Measurements from ENCODE around the gene DNAH2.

Gene DNAH2

DNA sequence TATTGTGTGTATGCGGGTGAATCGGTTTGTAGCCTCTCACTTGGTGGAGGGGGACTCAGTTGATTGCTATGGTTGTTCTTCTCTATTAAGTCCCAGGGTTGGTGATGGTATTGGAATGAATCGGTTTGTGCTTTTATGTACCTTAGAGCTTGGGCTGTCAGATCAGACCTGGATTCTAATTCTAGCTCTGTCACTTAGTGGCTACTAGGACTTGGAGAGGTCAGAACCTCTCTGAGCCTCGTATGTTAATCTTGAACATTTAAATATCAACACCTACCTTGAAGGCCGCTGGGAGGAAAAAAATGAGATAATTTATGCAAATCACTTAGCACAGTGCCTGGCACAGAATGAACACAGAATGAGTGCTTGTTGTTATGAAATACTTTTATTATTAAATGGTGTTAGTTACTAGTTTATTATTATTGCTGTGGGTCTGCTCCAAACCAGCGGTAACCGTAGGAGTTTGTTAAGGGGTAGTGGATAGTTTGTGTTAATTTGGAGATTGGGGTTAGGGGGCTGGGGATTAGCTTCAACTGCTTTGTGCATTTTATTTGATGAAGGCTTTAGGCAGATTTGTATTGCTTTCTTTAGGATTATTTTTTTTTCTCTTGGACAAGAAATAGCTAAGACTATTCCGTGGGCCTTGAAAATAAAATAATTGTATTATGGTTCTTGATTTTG, 120.0 kb downstream of the DNAH2 start:
- H3K4me1 ChIP-seq (ENCODE audit: control insufficient read depth, insufficient read depth, low read length): peaks cover 32% of the 10 kb centered on the region
- H3K4me3 ChIP-seq (ENCODE audit: low read depth, low read length): no peak overlapping the region
- H3K27ac ChIP-seq (ENCODE audit: extremely low read depth, low read depth, low read length): peak overlapping the region; percentile 100
- POLR2A ChIA-PET: interaction anchor here (0.7 to 1.4 kb wide), 5 partner anchors 7 to 556 kb away, joined by 3 to 8 read pairs (median 4); partner anchors contain the start of genes CYB5D1, NAA38, TP53 and WRAP53
- no peak for TF ChIP-seq ZNF560 (tag by site-specific recombination; IDR thresholded peaks at IDR 0.05; ENCODE audit: borderline replicate concordance)
- TF ChIP-seq ZNF140 (tag by site-specific recombination; IDR thresholded peaks at IDR 0.05): no peak
- TF ChIP-seq ZFHX2 (tag by site-specific recombination; conservative IDR thresholded peaks at IDR 0.05): peak; percentile 9; the same call in 1 of the 2 replicates
- TF ChIP-seq ZFP37 (tag by site-specific recombination; IDR thresholded peaks at IDR 0.05): no peak
- no peak for TF ChIP-seq ZFP41 (tag by site-specific recombination; IDR thresholded peaks at IDR 0.05; ENCODE audit: borderline replicate concordance)
- TF ChIP-seq ZFP3 (tag by site-specific recombination; IDR thresholded peaks at IDR 0.05; ENCODE audit: low read depth): no peak
- TF ChIP-seq ZBTB48 (tag by site-specific recombination; IDR thresholded peaks at IDR 0.05): peak; percentile 93
- peak; percentile 29; the same call in 1 of the 2 replicates for TF ChIP-seq MYNN (tag by site-specific recombination; IDR thresholded peaks at IDR 0.05; ENCODE audit: borderline replicate concordance)
- TF ChIP-seq, protein P1, sequence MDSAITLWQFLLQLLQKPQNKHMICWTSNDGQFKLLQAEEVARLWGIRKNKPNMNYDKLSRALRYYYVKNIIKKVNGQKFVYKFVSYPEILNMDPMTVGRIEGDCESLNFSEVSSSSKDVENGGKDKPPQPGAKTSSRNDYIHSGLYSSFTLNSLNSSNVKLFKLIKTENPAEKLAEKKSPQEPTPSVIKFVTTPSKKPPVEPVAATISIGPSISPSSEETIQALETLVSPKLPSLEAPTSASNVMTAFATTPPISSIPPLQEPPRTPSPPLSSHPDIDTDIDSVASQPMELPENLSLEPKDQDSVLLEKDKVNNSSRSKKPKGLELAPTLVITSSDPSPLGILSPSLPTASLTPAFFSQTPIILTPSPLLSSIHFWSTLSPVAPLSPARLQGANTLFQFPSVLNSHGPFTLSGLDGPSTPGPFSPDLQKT (IDR thresholded peaks at IDR 0.05; ENCODE audit: borderline replicate concordance, low read depth, low read length): no peak
- TF ChIP-seq, protein P2, sequence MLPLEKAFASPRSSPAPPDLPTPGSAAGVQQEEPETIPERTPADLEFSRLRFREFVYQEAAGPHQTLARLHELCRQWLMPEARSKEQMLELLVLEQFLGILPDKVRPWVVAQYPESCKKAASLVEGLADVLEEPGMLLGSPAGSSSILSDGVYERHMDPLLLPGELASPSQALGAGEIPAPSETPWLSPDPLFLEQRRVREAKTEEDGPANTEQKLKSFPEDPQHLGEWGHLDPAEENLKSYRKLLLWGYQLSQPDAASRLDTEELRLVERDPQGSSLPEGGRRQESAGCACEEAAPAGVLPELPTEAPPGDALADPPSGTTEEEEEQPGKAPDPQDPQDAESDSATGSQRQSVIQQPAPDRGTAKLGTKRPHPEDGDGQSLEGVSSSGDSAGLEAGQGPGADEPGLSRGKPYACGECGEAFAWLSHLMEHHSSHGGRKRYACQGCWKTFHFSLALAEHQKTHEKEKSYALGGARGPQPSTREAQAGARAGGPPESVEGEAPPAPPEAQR (tag by site-specific recombination; IDR thresholded peaks at IDR 0.05): no peak
- TF ChIP-seq ZIC2 (tag by site-specific recombination; IDR thresholded peaks at IDR 0.05): no peak
- TF ChIP-seq, protein P3, sequence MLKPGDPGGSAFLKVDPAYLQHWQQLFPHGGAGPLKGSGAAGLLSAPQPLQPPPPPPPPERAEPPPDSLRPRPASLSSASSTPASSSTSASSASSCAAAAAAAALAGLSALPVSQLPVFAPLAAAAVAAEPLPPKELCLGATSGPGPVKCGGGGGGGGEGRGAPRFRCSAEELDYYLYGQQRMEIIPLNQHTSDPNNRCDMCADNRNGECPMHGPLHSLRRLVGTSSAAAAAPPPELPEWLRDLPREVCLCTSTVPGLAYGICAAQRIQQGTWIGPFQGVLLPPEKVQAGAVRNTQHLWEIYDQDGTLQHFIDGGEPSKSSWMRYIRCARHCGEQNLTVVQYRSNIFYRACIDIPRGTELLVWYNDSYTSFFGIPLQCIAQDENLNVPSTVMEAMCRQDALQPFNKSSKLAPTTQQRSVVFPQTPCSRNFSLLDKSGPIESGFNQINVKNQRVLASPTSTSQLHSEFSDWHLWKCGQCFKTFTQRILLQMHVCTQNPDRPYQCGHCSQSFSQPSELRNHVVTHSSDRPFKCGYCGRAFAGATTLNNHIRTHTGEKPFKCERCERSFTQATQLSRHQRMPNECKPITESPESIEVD (tag by site-specific recombination; IDR thresholded peaks at IDR 0.05): no peak
- peak; percentile 52; the same call in 1 of the 2 replicates for TF ChIP-seq ZNF10 (tag by site-specific recombination; IDR thresholded peaks at IDR 0.05)
- TF ChIP-seq ZNF404 (tag by site-specific recombination; IDR thresholded peaks at IDR 0.05): no peak
- TF ChIP-seq, protein P4, sequence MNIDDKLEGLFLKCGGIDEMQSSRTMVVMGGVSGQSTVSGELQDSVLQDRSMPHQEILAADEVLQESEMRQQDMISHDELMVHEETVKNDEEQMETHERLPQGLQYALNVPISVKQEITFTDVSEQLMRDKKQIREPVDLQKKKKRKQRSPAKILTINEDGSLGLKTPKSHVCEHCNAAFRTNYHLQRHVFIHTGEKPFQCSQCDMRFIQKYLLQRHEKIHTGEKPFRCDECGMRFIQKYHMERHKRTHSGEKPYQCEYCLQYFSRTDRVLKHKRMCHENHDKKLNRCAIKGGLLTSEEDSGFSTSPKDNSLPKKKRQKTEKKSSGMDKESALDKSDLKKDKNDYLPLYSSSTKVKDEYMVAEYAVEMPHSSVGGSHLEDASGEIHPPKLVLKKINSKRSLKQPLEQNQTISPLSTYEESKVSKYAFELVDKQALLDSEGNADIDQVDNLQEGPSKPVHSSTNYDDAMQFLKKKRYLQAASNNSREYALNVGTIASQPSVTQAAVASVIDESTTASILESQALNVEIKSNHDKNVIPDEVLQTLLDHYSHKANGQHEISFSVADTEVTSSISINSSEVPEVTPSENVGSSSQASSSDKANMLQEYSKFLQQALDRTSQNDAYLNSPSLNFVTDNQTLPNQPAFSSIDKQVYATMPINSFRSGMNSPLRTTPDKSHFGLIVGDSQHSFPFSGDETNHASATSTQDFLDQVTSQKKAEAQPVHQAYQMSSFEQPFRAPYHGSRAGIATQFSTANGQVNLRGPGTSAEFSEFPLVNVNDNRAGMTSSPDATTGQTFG (tag by site-specific recombination; IDR thresholded peaks at IDR 0.05; ENCODE audit: borderline replicate concordance): no peak
- no peak for TF ChIP-seq OVOL3 (tag by site-specific recombination; IDR thresholded peaks at IDR 0.05)
- peaks cover 0 to 7% of the 10 kb centered on the region in 2 experiments; a peak in 1 of 3 replicates for H3K36me3 ChIP-seq (ENCODE audit: control insufficient read depth in 2 of 2, insufficient read depth in 1 of 2, low read length in 2 of 2)
- CTCF ChIA-PET: interaction anchor here (0.6 to 2.5 kb wide), 9 partner anchors 14 to 100 kb away, joined by 3 to 14 read pairs (median 4); partner anchors contain the start of gene NAA38
- no peaks in the 10 kb centered on the region for H3K9me3 ChIP-seq (ENCODE audit: control insufficient read depth, insufficient read depth, low read depth, low read length)

Measured in HEK293 (cell line).